KOPT-K1 (cell line): ENCODE results near the gene SKA1.

ENCODE experiments used
- H3K27ac ChIP-seq: fragments of 200-600 bp; sonication (generic); 2 replicates; pipeline ENCODE4 v1.5.1; 2016; ENCODE audit warnings: antibody characterized with exemption, mild to moderate bottlenecking, low read depth, low read length; ENCODE audit not compliant: poor library complexity, severe bottlenecking
- H3K36me3 ChIP-seq: fragments of 200-600 bp; sonication (generic); 2 replicates; pipeline ENCODE4 v1.5.1; 2017; ENCODE audit warnings: antibody characterized with exemption, mild to moderate bottlenecking, low read length, moderate library complexity; ENCODE audit not compliant: insufficient read depth
- H3K9me3 ChIP-seq: fragments of 200-600 bp; sonication (generic); 2 replicates; pipeline ENCODE4 v1.5.1; 2017; ENCODE audit warnings: antibody characterized with exemption, low read length, mild to moderate bottlenecking; ENCODE audit not compliant: insufficient read depth, poor library complexity, severe bottlenecking

SKA1 gene

GRCh38 chr18:50374753-50375391, at the start of gene SKA1:
SKA1 (plus strand) TSS chr18:50375046; CDS start chr18:50375831, 785 bp downstream.
- Histone ChIP-seq H3K27ac (peak within 1 kb of the TSS; percentile 82), H3K9me3 (peaks cover 9% of the 10 kb centered on the region), H3K36me3 (peaks cover 32% of the 10 kb centered on the region)

- Histone ChIP-seq H3K27ac (no peak overlapping the region), H3K9me3 (peaks cover 4% of the 10 kb centered on the region), H3K36me3 (no peaks in the 10 kb centered on the region)
Measured at GRCh38 chr18:50327983-50328382, 46.9 kb upstream of the SKA1 start.

- peaks cover 4% of the 10 kb centered on the region for H3K9me3 ChIP-seq
- H3K36me3 ChIP-seq = no peaks in the 10 kb centered on the region
Measured at GRCh38 chr18:50330176-50330575, 44.7 kb upstream of the SKA1 start.

GRCh38 chr18:50331691-50332090, 43.2 kb upstream of the SKA1 start:
- Histone ChIP-seq H3K27ac (no peak overlapping the region), H3K9me3 (peaks cover 4% of the 10 kb centered on the region), H3K36me3 (no peaks in the 10 kb centered on the region)

More at GRCh38 chr18:50330176-50330575, 44.7 kb upstream of the SKA1 start:
- no peak overlapping the region for H3K27ac ChIP-seq

GRCh38 chr18:50334546-50335152, 40.2 kb upstream of the SKA1 start:
- no peak overlapping the region for H3K27ac ChIP-seq
- H3K36me3 ChIP-seq = no peaks in the 10 kb centered on the region
- peaks cover 4% of the 10 kb centered on the region for H3K9me3 ChIP-seq

GRCh38 chr18:50338122-50338521, 36.7 kb upstream of the SKA1 start:
- Histone ChIP-seq H3K9me3 (no peaks in the 10 kb centered on the region), H3K36me3 (no peaks in the 10 kb centered on the region), H3K27ac (no peak overlapping the region)

GRCh38 chr18:50338715-50339114, 36.1 kb upstream of the SKA1 start:
- Histone ChIP-seq H3K9me3 (no peaks in the 10 kb centered on the region), H3K36me3 (no peaks in the 10 kb centered on the region), H3K27ac (no peak overlapping the region)

GRCh38 chr18:50340078-50340477, 34.8 kb upstream of the SKA1 start:
- H3K36me3 ChIP-seq = no peaks in the 10 kb centered on the region
- H3K27ac ChIP-seq = no peak overlapping the region
- H3K9me3 ChIP-seq = no peaks in the 10 kb centered on the region

- Histone ChIP-seq H3K9me3 (no peaks in the 10 kb centered on the region), H3K36me3 (no peaks in the 10 kb centered on the region), H3K27ac (no peak overlapping the region)
Measured at GRCh38 chr18:50341443-50341842, 33.4 kb upstream of the SKA1 start.

GRCh38 chr18:50350699-50351098, 24.1 kb upstream of the SKA1 start:
- Histone ChIP-seq H3K27ac (no peak overlapping the region), H3K9me3 (no peaks in the 10 kb centered on the region), H3K36me3 (no peaks in the 10 kb centered on the region)

GRCh38 chr18:50356036-50356945, 18.6 kb upstream of the SKA1 start:
- Histone ChIP-seq H3K27ac (no peak overlapping the region), H3K36me3 (no peaks in the 10 kb centered on the region)

GRCh38 chr18:50358844-50359243, 16.0 kb upstream of the SKA1 start:
- no peaks in the 10 kb centered on the region for H3K36me3 ChIP-seq
- H3K27ac ChIP-seq = no peak overlapping the region
- no peaks in the 10 kb centered on the region for H3K9me3 ChIP-seq

More at GRCh38 chr18:50356036-50356945, 18.6 kb upstream of the SKA1 start:
- H3K9me3 ChIP-seq = no peaks in the 10 kb centered on the region

- no peaks in the 10 kb centered on the region for H3K36me3 ChIP-seq
- no peak overlapping the region for H3K27ac ChIP-seq
- no peaks in the 10 kb centered on the region for H3K9me3 ChIP-seq
Measured at GRCh38 chr18:50359806-50360205, 15.0 kb upstream of the SKA1 start.

GRCh38 chr18:50360611-50361010, 14.2 kb upstream of the SKA1 start:
- no peaks in the 10 kb centered on the region for H3K9me3 ChIP-seq
- H3K36me3 ChIP-seq = no peaks in the 10 kb centered on the region
- no peak overlapping the region for H3K27ac ChIP-seq

GRCh38 chr18:50369672-50370071, 5.2 kb upstream of the SKA1 start:
- no peaks in the 10 kb centered on the region for H3K36me3 ChIP-seq
- no peak overlapping the region for H3K27ac ChIP-seq
- H3K9me3 ChIP-seq = peaks cover 18% of the 10 kb centered on the region
